KMS-11 (cell line): ENCODE results near the gene SLC18A3.

ENCODE experiments used
- H2AFZ ChIP-seq: fragments of 200-600 bp; sonication (generic); 2 replicates; pipeline ENCODE4 v1.6.1; 2016; ENCODE audit warnings: antibody characterized with exemption, mixed run types, low read depth
- H3K27ac ChIP-seq: fragments of 200-600 bp; sonication (generic); 2 replicates; pipeline ENCODE4 v1.6.1; 2016; ENCODE audit warnings: mild to moderate bottlenecking, mixed run types
- H3K27me3 ChIP-seq: fragments of 200-600 bp; sonication (generic); 2 replicates; pipeline ENCODE4 v1.6.1; 2017; ENCODE audit warnings: mild to moderate bottlenecking, low read depth, mixed run types, moderate library complexity; ENCODE audit not compliant: insufficient read depth
- H3K36me3 ChIP-seq: fragments of 200-600 bp; sonication (generic); 2 replicates; pipeline ENCODE4 v1.6.1; 2017; ENCODE audit warnings: mild to moderate bottlenecking, mixed run types; ENCODE audit not compliant: insufficient read depth
- H3K4me1 ChIP-seq: fragments of 200-600 bp; sonication (generic); 2 replicates; pipeline ENCODE4 v1.6.1; 2016; ENCODE audit warnings: mild to moderate bottlenecking, low read depth, mixed run types; ENCODE audit not compliant: poor library complexity, severe bottlenecking
- H3K4me2 ChIP-seq: fragments of 200-600 bp; sonication (generic); 2 replicates; pipeline ENCODE4 v1.7.0; 2016; ENCODE audit warnings: mild to moderate bottlenecking, mixed run types
- H3K4me3 ChIP-seq: fragments of 200-600 bp; sonication (generic); IDR thresholded peaks from 2 replicates; pipeline ENCODE4 v1.6.1; 2017; ENCODE audit warnings: low read depth, low read length, mixed read lengths; ENCODE audit not compliant: insufficient read depth
- H3K79me2 ChIP-seq: fragments of 200-600 bp; sonication (generic); 2 replicates; pipeline ENCODE4 v1.6.1; 2016; ENCODE audit warnings: low read depth, mixed run types; ENCODE audit not compliant: insufficient read depth
- H3K9ac ChIP-seq: fragments of 200-600 bp; sonication (generic); 2 replicates; pipeline ENCODE4 v1.6.1; 2016; ENCODE audit warnings: mild to moderate bottlenecking, mixed run types
- H4K20me1 ChIP-seq: fragments of 200-600 bp; sonication (generic); 2 replicates; pipeline ENCODE4 v1.6.1; 2016; ENCODE audit warnings: mild to moderate bottlenecking, mixed run types; ENCODE audit not compliant: insufficient read depth
- TF ChIP-seq, protein P1 (sequence below): fragments of 200-600 bp; sonication (generic); conservative IDR thresholded peaks from 2 replicates; pipeline ENCODE4 v1.6.1; 2017; ENCODE audit warnings: low read depth, mild to moderate bottlenecking, antibody characterized with exemption, low read length, moderate library complexity, mixed read lengths

The SLC18A3 gene

DNA sequence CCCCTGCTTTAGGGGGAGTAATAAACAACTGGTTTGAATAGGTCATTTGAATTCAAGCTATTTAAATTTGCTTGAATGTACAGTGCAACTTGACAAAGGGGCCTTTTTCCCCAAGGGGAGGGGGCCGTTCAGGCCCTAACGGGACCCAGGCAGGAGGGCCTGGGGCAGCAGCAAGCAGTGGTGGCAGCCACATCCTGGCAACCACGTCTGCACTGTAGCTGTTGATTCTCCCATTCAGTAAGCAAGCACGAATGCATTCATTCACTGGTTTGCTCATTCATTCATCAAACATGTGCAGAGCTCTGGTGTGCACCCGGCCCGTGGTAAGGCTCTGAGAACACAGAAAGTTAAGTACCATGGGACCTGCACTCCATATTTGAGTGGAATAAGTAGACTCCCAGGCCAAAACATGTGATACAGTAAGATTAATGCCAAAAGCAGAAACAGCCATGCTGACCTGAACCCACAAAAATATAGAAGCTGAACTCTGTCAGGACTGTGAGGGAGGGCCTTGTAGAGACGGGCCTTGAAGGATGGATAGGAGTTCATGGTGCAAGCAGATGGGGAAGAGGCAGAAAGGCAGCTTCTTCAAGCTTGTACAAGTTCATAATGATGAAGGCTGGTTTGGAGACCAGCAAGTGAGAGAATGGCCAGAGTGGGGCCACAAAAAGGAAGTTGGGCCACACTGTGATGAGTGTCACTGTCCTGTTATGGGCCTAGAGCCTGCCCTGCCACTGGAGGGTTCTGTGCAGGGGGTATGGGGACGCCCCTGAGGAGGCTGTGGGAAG is 40.0 kb downstream of the SLC18A3 start:
- H3K79me2 ChIP-seq: no peaks in the 10 kb centered on the region
- no peak overlapping the region for H3K27ac ChIP-seq
- no peaks in the 10 kb centered on the region for H3K27me3 ChIP-seq
- H3K4me3 ChIP-seq: no peak overlapping the region
- TF ChIP-seq, protein P1, sequence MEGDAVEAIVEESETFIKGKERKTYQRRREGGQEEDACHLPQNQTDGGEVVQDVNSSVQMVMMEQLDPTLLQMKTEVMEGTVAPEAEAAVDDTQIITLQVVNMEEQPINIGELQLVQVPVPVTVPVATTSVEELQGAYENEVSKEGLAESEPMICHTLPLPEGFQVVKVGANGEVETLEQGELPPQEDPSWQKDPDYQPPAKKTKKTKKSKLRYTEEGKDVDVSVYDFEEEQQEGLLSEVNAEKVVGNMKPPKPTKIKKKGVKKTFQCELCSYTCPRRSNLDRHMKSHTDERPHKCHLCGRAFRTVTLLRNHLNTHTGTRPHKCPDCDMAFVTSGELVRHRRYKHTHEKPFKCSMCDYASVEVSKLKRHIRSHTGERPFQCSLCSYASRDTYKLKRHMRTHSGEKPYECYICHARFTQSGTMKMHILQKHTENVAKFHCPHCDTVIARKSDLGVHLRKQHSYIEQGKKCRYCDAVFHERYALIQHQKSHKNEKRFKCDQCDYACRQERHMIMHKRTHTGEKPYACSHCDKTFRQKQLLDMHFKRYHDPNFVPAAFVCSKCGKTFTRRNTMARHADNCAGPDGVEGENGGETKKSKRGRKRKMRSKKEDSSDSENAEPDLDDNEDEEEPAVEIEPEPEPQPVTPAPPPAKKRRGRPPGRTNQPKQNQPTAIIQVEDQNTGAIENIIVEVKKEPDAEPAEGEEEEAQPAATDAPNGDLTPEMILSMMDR: no peak
- no peaks in the 10 kb centered on the region for H4K20me1 ChIP-seq
- no peak overlapping the region for H3K9ac ChIP-seq
- no peaks in the 10 kb centered on the region for H3K4me1 ChIP-seq
- H3K36me3 ChIP-seq: no peaks in the 10 kb centered on the region
- H3K4me2 ChIP-seq: no peak overlapping the region
- no peak overlapping the region for H2AFZ ChIP-seq

DNA sequence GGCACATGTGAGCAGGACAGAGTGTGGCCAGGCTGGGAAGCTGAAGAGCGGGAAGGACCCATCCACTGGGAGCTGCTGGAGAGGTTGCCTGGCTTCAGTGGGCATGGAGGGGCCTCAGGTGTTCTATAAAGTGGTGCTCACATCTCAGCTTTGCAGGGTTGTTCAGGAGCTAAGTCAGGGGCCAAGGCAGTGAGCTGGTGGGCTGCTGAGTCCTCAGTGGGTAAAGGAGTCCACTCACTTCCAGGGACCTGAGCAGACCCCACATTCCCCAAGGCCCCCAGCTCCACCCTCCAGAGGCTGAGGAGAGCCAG is 40.6 kb downstream of the SLC18A3 start:
- H3K4me2 ChIP-seq: no peak overlapping the region
- no peak overlapping the region for H3K27ac ChIP-seq
- no peak overlapping the region for H3K9ac ChIP-seq
- no peaks in the 10 kb centered on the region for H4K20me1 ChIP-seq
- no peaks in the 10 kb centered on the region for H3K79me2 ChIP-seq
- no peak overlapping the region for H3K4me3 ChIP-seq
- no peak overlapping the region for H2AFZ ChIP-seq
- no peaks in the 10 kb centered on the region for H3K27me3 ChIP-seq
- H3K4me1 ChIP-seq: no peaks in the 10 kb centered on the region
- H3K36me3 ChIP-seq: no peaks in the 10 kb centered on the region
- TF ChIP-seq, protein P1: no peak

DNA sequence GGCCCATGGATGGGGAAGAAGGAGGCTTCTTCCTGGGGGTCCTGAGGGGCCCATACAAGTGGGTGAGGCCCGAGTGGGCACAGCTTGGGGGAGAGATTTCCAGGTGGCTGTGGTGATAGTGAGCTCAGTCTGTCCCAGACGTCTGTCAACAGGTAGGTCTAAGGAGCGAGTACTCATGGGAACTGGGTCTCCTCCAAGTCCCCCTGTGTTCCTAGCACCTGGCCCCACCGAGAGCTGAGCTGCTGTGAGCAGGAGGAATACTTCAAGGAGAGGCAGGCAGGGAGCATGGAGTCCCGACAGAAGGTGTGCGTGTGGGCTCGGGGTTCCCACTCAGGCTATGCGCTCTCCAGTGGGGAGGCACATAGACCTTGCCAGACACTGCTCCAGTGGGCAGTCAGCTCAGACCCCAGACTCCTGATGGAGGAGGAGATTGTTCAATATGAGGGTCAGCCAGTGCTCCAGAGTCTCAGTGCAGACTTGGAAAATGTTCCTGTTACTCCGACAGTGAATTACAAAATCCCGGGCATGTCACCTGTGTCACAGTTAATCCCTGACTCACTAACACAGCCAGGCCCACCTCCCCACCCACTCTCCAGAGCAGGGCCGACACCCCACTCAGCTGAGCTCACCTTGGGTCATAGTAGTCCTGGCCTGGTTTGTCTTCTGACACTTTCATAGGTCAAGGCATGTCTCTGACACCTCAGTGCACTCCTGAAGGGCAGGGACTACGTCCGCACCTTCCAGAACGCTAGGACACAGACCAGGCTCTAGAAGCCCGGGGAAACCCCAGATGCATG is 41.1 kb downstream of the SLC18A3 start:
- H3K4me2 ChIP-seq: no peak overlapping the region
- H3K36me3 ChIP-seq: no peaks in the 10 kb centered on the region
- no peaks in the 10 kb centered on the region for H3K4me1 ChIP-seq
- no peak overlapping the region for H3K27ac ChIP-seq
- H4K20me1 ChIP-seq: no peaks in the 10 kb centered on the region
- H3K4me3 ChIP-seq: no peak overlapping the region
- TF ChIP-seq, protein P1: no peak
- H3K27me3 ChIP-seq: no peaks in the 10 kb centered on the region
- H2AFZ ChIP-seq: no peak overlapping the region
- no peak overlapping the region for H3K9ac ChIP-seq
- no peaks in the 10 kb centered on the region for H3K79me2 ChIP-seq

DNA sequence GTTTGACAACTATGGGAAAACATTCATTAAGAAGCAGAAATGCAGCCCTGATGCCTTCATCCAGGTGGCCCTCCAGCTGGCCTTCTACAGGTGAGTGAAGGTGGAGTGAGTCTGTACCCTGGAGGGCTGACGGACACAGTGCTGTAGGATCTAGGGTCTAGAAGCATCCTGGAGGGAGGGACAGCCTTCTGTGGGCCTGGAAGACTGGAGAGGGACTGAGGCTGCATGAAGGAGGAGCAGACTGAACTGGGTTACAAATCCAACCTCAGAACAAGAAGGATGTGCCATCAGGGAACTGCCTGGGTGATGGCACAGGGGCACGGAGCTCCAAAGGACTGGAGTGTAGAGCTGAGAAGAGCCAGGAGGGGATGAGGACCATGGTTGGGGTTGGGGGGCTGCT is 41.8 kb downstream of the SLC18A3 start:
- H2AFZ ChIP-seq: no peak overlapping the region
- no peaks in the 10 kb centered on the region for H3K36me3 ChIP-seq
- H3K9ac ChIP-seq: no peak overlapping the region
- no peaks in the 10 kb centered on the region for H3K27me3 ChIP-seq
- TF ChIP-seq, protein P1: no peak
- no peak overlapping the region for H3K27ac ChIP-seq
- no peak overlapping the region for H3K4me3 ChIP-seq
- H3K4me1 ChIP-seq: peaks cover 2% of the 10 kb centered on the region
- H3K4me2 ChIP-seq: no peak overlapping the region
- no peaks in the 10 kb centered on the region for H4K20me1 ChIP-seq
- H3K79me2 ChIP-seq: no peaks in the 10 kb centered on the region
